ENCODE results near the gene IDI2. TPM values are rescaled to one million over a fixed set of nuclear protein-coding genes. Genes with fewer than 3 reads are reported as not detected.

The IDI2 gene
- total and polyA plus RNA-seq, 2 of the 13 experiments (the other 11 are each of a cell fraction or from before 2014, with no cell fraction given): not detected

- H3K4me3 ChIP-seq (replicated peaks in 1 of 3; ENCODE audit: insufficient read depth in 1 of 3, low read depth in 2 of 3, low read length in 3 of 3): no peak overlapping the region
- H3K4me2 ChIP-seq (ENCODE audit: low read depth, low read length): no peak overlapping the region
- no peak overlapping the region for H3K27ac ChIP-seq (ENCODE audit: extremely low read length, insufficient read depth, low read length)
- H3K9ac ChIP-seq (ENCODE audit: insufficient read depth, low read depth, low read length): no peak overlapping the region
- no peaks in the 10 kb centered on the region for H3K79me2 ChIP-seq (ENCODE audit: insufficient read depth, low read length)
- H3K36me3 ChIP-seq (replicated peaks in 1 of 2; ENCODE audit: control insufficient read depth in 1 of 2, insufficient read depth in 2 of 2, low read length in 2 of 2): peaks cover 1 to 5% of the 10 kb centered on the region in 2 experiments; a peak in 2 of 5 replicates
- ChIA-PET CTCF (ENCODE audit: low intra/inter-chr PET ratio, low total read pairs) (no interaction called here), POLR2A (no interaction called here)
- H2AFZ ChIP-seq (ENCODE audit: low read length): no peak overlapping the region
- in situ Hi-C loops (cut with HindIII; ENCODE audit: extremely low pct_ligation_motif_present, low pct_unique_long_range_greater_than_20kb): no loop called here
- no peaks in the 10 kb centered on the region for H3K9me3 ChIP-seq (ENCODE audit: low read length)
- WGBS (ENCODE audit: low lambda C conversion rate): 90% methylated on average over 12 of the region's 12 CpGs
- TF ChIP-seq NCOA1 (CRISPR knock-in tag; IDR thresholded peaks at IDR 0.05) (no peak), YEATS2 (CRISPR knock-in tag; IDR thresholded peaks at IDR 0.05; ENCODE audit: borderline replicate concordance) (no peak), ZBED4 (CRISPR knock-in tag; IDR thresholded peaks at IDR 0.05; ENCODE audit: borderline replicate concordance) (no peak), ZNF329 (CRISPR knock-in tag; IDR thresholded peaks at IDR 0.05; ENCODE audit: low read depth) (no peak)
- no peaks in the 10 kb centered on the region for H4K20me1 ChIP-seq (ENCODE audit: insufficient read depth, low read length)
- ATAC-seq (no peak), DNase-seq (ENCODE audit: low spot score) (no peak), FAIRE-seq (no peak)
- no TSS peak for BruUV-seq (replicated peaks)
- intact Hi-C loops (cut with micrococcal nuclease; ENCODE audit: unreplicated experiment): no loop called here
- H3K27me3 ChIP-seq (ENCODE audit: control insufficient read depth in 1 of 2, insufficient read depth in 2 of 2, low read length in 2 of 2): no peaks in the 10 kb centered on the region
- no peaks in the 10 kb centered on the region for H3K4me1 ChIP-seq (ENCODE audit: insufficient read depth, low read length)
Observed at GRCh38 chr10:1024103-1024502, 1.6 kb downstream of the IDI2 start.

- BruUV-seq (replicated peaks): no TSS peak
- in situ Hi-C loops (cut with HindIII; ENCODE audit: extremely low pct_ligation_motif_present, low pct_unique_long_range_greater_than_20kb): no loop called here
- WGBS (ENCODE audit: low lambda C conversion rate): 79% methylated on average over 8 of the region's 12 CpGs
- Histone ChIP-seq H3K27me3 (ENCODE audit: control insufficient read depth in 1 of 2, insufficient read depth in 2 of 2, low read length in 2 of 2) (no peaks in the 10 kb centered on the region), H3K9me3 (ENCODE audit: low read length) (no peaks in the 10 kb centered on the region), H3K36me3 (replicated peaks in 1 of 2; ENCODE audit: control insufficient read depth in 1 of 2, insufficient read depth in 2 of 2, low read length in 2 of 2) (peaks cover 5 to 13% of the 10 kb centered on the region in 2 experiments; a peak in 4 of 5 replicates), H3K27ac (ENCODE audit: extremely low read length, insufficient read depth, low read length) (no peak overlapping the region), H3K4me1 (ENCODE audit: insufficient read depth, low read length) (no peaks in the 10 kb centered on the region), H4K20me1 (ENCODE audit: insufficient read depth, low read length) (no peaks in the 10 kb centered on the region), H3K4me3 (replicated peaks in 1 of 3; ENCODE audit: insufficient read depth in 1 of 3, low read depth in 2 of 3, low read length in 3 of 3) (no peak overlapping the region), H3K4me2 (ENCODE audit: low read depth, low read length) (no peak overlapping the region; the same call in 1 of the 2 replicates), H3K9ac (ENCODE audit: insufficient read depth, low read depth, low read length) (no peak overlapping the region), H3K79me2 (ENCODE audit: insufficient read depth, low read length) (no peaks in the 10 kb centered on the region), H2AFZ (ENCODE audit: low read length) (no peak overlapping the region)
- ChIA-PET CTCF (ENCODE audit: low intra/inter-chr PET ratio, low total read pairs) (interaction anchor here (0.6 kb wide), 1 partner anchor 19 kb away, joined by 3 read pairs; no protein-coding TSS in a partner anchor), POLR2A (no interaction called here)
- FAIRE-seq (no peak), DNase-seq (ENCODE audit: low spot score) (no peak), ATAC-seq (peak; percentile 28)
- TF ChIP-seq RAD21 (CRISPR knock-in tag; IDR thresholded peaks at IDR 0.05): no peak
- no peak for TF ChIP-seq U2AF1 (optimal IDR thresholded peaks at IDR 0.05; ENCODE audit: low read depth, low read length)
- no peak for TF ChIP-seq BRCA1 (CRISPR knock-in tag; IDR thresholded peaks at IDR 0.05)
- intact Hi-C loops (cut with micrococcal nuclease; ENCODE audit: unreplicated experiment): no loop called here
Observed at GRCh38 chr10:1022413-1022812, 3.2 kb downstream of the IDI2 start.
